Gastroesophageal sphincter (tissue), 3 donors: Measurements from ENCODE around the gene NME5.

Source experiments
- CTCF ChIP-seq, 4 experiments: fragments of 200-600 bp in 2 of 4; fragments of 450-650 bp in 2 of 4; sonication (generic) in 1 of 4; IDR thresholded peaks; one replicate each; pipeline ENCODE4 v1.5.1; 2017 to 2019; ENCODE audit warnings: antibody characterized with exemption in 4 of 4, mild to moderate bottlenecking in 2 of 4, moderate library complexity in 2 of 4
- POLR2AphosphoS5 ChIP-seq: sonication (generic); formaldehyde crosslinking; IDR thresholded peaks from one replicate; pipeline ENCODE4 v1.6.1; 2017; ENCODE audit warnings: antibody characterized with exemption

- TF ChIP-seq CTCF (IDR thresholded peaks at IDR 0.05) (peak; percentile 76 to 89 (median 84)), POLR2AphosphoS5 (no peak)
Measured at GRCh38 chr5:138077064-138077696, 62.0 kb downstream of the NME5 start.
